Measurements from ENCODE around the gene OCA2. TPM values are rescaled to one million over a fixed set of nuclear protein-coding genes. Genes with fewer than 3 reads are reported as not detected.

OCA2 gene
- polyA plus RNA-seq, 3 donors = not detected

DNA sequence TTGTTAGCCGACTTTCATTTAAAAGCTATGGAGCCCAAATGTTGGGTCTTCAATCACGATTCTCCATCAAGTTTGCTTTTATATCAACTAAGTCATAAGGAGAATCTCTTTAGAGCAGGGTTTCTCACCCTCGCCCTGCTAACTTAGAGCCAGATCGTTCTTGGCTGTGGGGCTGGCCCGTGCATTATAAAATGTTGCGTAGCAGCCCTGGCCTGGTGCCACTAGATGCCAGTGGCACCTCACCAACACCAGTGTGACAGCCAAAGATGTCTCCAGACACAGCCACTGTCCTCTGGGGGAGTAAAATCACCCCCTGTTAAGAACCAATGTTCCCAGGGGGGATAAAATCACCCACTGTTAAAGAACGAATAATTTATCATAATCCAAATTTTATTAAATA, 226.1 kb downstream of the OCA2 start:
- TF ChIP-seq, protein P1, sequence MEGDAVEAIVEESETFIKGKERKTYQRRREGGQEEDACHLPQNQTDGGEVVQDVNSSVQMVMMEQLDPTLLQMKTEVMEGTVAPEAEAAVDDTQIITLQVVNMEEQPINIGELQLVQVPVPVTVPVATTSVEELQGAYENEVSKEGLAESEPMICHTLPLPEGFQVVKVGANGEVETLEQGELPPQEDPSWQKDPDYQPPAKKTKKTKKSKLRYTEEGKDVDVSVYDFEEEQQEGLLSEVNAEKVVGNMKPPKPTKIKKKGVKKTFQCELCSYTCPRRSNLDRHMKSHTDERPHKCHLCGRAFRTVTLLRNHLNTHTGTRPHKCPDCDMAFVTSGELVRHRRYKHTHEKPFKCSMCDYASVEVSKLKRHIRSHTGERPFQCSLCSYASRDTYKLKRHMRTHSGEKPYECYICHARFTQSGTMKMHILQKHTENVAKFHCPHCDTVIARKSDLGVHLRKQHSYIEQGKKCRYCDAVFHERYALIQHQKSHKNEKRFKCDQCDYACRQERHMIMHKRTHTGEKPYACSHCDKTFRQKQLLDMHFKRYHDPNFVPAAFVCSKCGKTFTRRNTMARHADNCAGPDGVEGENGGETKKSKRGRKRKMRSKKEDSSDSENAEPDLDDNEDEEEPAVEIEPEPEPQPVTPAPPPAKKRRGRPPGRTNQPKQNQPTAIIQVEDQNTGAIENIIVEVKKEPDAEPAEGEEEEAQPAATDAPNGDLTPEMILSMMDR (IDR thresholded peaks at IDR 0.05) = no peak
- Histone ChIP-seq H4K20me1 (ENCODE audit: insufficient read depth, low read length) (no peaks in the 10 kb centered on the region), H3K79me2 (ENCODE audit: insufficient read depth, low read length) (no peaks in the 10 kb centered on the region), H3K4me1 (ENCODE audit: control insufficient read depth in 1 of 2, insufficient read depth in 2 of 2, low read length in 2 of 2) (no peaks in the 10 kb centered on the region), H3K27ac (ENCODE audit: low read depth in 1 of 2, low read length in 2 of 2) (no peak overlapping the region), H3K9me3 (replicated peaks in 1 of 2; ENCODE audit: control insufficient read depth in 1 of 2, insufficient read depth in 1 of 2, low read length in 2 of 2) (no peaks in the 10 kb centered on the region), H3K4me3 (replicated peaks in 1 of 3; ENCODE audit: low read depth in 2 of 3, low read length in 3 of 3) (no peak overlapping the region), H3K4me2 (replicated peaks; ENCODE audit: extremely low read depth, low read length, poor library complexity, severe bottlenecking) (no peak overlapping the region), H3K27me3 (ENCODE audit: control insufficient read depth in 2 of 2, insufficient read depth in 2 of 2, low read length in 2 of 2) (no peaks in the 10 kb centered on the region), H2AFZ (ENCODE audit: insufficient read depth, low read depth, low read length, poor library complexity, severe bottlenecking) (no peak overlapping the region), H3K9ac (ENCODE audit: insufficient read depth, low read length, poor library complexity, severe bottlenecking) (no peak overlapping the region), H3K36me3 (replicated peaks in 1 of 2; ENCODE audit: control insufficient read depth in 1 of 2, insufficient read depth in 2 of 2, low read length in 2 of 2) (no peaks in the 10 kb centered on the region)
- WGBS (ENCODE audit: insufficient coverage) = 100% methylated on average over 4 of the region's 7 CpGs
- DNase-seq = no peak
- H3K27ac Mint-ChIP-seq = no peak overlapping the region
- peaks cover 0 to 9% (median 4%) of the 10 kb centered on the region in 7 donors for H3K9me3 Mint-ChIP-seq
- H3K27me3 Mint-ChIP-seq (ENCODE audit: low read depth in 3 of 3) = peaks cover 0 to 2% (median 0%) of the 10 kb centered on the region in 3 donors
- no peaks in the 10 kb centered on the region for H3K4me1 Mint-ChIP-seq
- intact Hi-C loops (cut with micrococcal nuclease) = no loop called here
- no peak overlapping the region for H3K4me3 Mint-ChIP-seq
- no peaks in the 10 kb centered on the region for H3K36me3 Mint-ChIP-seq

DNA sequence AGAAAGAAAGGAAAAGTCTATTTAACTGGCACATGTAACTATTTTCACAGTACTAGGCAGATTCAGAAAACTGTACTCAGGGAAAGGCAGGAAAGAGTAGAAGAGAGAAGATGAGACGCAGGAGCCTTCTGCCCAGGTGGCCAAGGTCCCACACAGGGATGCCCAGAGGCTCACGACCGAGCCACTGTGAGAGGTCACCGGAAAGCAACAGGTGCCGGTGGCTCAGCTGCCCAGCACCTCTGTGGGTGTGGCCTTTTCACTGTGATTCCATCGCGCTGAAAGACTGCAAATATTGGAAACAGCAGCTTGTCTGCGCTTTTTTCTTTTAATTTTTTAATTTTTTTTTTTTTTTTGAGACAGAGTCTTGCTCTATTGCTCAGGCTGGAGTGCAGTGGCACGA, 226.8 kb downstream of the OCA2 start:
- H2AFZ ChIP-seq (ENCODE audit: insufficient read depth, low read depth, low read length, poor library complexity, severe bottlenecking) = no peak overlapping the region
- no peaks in the 10 kb centered on the region for H3K4me1 Mint-ChIP-seq
- no peaks in the 10 kb centered on the region for H3K9me3 ChIP-seq (replicated peaks in 1 of 2; ENCODE audit: control insufficient read depth in 1 of 2, insufficient read depth in 1 of 2, low read length in 2 of 2)
- no peak overlapping the region for H3K27ac Mint-ChIP-seq
- H3K27me3 Mint-ChIP-seq (ENCODE audit: low read depth in 3 of 3) = peaks cover 0 to 2% (median 0%) of the 10 kb centered on the region in 3 donors
- H3K27ac ChIP-seq (ENCODE audit: low read depth in 1 of 2, low read length in 2 of 2) = no peak overlapping the region
- 88% methylated on average over 7 of the region's 9 CpGs for WGBS (ENCODE audit: insufficient coverage)
- H3K9ac ChIP-seq (ENCODE audit: insufficient read depth, low read length, poor library complexity, severe bottlenecking) = no peak overlapping the region
- H3K9me3 Mint-ChIP-seq = peaks cover 0 to 9% (median 4%) of the 10 kb centered on the region in 7 donors
- H3K4me1 ChIP-seq (ENCODE audit: control insufficient read depth in 1 of 2, insufficient read depth in 2 of 2, low read length in 2 of 2) = no peaks in the 10 kb centered on the region
- intact Hi-C loops (cut with micrococcal nuclease) = no loop called here
- no peak for DNase-seq
- H3K27me3 ChIP-seq (ENCODE audit: control insufficient read depth in 2 of 2, insufficient read depth in 2 of 2, low read length in 2 of 2) = no peaks in the 10 kb centered on the region
- no peaks in the 10 kb centered on the region for H3K36me3 Mint-ChIP-seq
- H3K36me3 ChIP-seq (replicated peaks in 1 of 2; ENCODE audit: control insufficient read depth in 1 of 2, insufficient read depth in 2 of 2, low read length in 2 of 2) = no peaks in the 10 kb centered on the region
- no peak overlapping the region for H3K4me3 ChIP-seq (replicated peaks in 1 of 3; ENCODE audit: low read depth in 2 of 3, low read length in 3 of 3)
- H4K20me1 ChIP-seq (ENCODE audit: insufficient read depth, low read length) = no peaks in the 10 kb centered on the region
- no peak overlapping the region for H3K4me2 ChIP-seq (replicated peaks; ENCODE audit: extremely low read depth, low read length, poor library complexity, severe bottlenecking)
- no peaks in the 10 kb centered on the region for H3K79me2 ChIP-seq (ENCODE audit: insufficient read depth, low read length)
- H3K4me3 Mint-ChIP-seq = no peak overlapping the region
- TF ChIP-seq, protein P1 (IDR thresholded peaks at IDR 0.05) = no peak
